Measurements from ENCODE around the gene RMND1. TPM values are rescaled to one million over a fixed set of nuclear protein-coding genes. Genes with fewer than 3 reads are reported as not detected.

Gene RMND1
- polyA plus RNA-seq, 3 donors = 5.7 to 6.7 (median 6.6) TPM

DNA sequence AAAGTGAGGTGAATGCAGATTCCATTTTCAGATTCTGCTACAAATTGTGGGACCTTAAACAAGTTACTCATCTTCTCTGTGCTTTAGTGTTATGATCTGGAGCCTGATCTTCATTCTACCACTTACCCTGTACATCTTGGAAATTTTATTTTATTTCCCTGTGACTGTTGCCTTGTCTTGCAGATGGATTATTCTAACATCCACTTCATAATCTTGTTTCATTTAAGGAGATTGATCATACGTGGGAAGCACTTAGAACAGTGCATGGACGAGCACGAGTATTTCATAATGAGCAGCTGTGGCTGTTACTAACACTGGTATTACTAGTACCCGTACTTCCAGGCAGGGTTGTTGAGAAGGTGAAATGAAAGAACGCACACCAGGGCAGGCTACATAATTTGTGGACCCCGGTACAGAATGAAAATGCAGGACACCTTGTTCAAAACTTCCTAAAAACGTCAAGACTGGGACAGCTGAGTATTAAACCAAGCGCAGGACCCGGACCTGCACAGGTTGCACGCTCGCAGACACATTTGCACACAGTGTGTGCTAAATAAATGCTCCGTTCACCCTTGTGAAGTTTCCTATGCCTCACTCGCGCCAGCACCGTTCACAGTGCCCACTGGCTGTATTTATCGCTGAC, 41.4 kb upstream of the RMND1 start:
- no peaks in the 10 kb centered on the region for H3K9me3 ChIP-seq (replicated peaks in 1 of 2; ENCODE audit: control insufficient read depth in 1 of 2, insufficient read depth in 1 of 2, low read length in 2 of 2)
- peaks cover 42% of the 10 kb centered on the region for H3K4me1 Mint-ChIP-seq
- 32% methylated on average over 15 of the region's 16 CpGs for WGBS (ENCODE audit: insufficient coverage)
- no peaks in the 10 kb centered on the region for H3K9me3 Mint-ChIP-seq
- DNase-seq = peak in 1 of 3 donors; percentile 34
- peak overlapping the region; percentile 91 for H3K4me2 ChIP-seq (replicated peaks; ENCODE audit: extremely low read depth, low read length, poor library complexity, severe bottlenecking)
- peak overlapping the region; percentile 85 to 92 (median 89) for H3K27ac Mint-ChIP-seq
- H3K4me1 ChIP-seq (ENCODE audit: control insufficient read depth in 1 of 2, insufficient read depth in 2 of 2, low read length in 2 of 2) = peaks cover 40 to 48% of the 10 kb centered on the region in 2 donors
- no peaks in the 10 kb centered on the region for H3K36me3 ChIP-seq (replicated peaks in 1 of 2; ENCODE audit: control insufficient read depth in 1 of 2, insufficient read depth in 2 of 2, low read length in 2 of 2)
- TF ChIP-seq, protein P1, sequence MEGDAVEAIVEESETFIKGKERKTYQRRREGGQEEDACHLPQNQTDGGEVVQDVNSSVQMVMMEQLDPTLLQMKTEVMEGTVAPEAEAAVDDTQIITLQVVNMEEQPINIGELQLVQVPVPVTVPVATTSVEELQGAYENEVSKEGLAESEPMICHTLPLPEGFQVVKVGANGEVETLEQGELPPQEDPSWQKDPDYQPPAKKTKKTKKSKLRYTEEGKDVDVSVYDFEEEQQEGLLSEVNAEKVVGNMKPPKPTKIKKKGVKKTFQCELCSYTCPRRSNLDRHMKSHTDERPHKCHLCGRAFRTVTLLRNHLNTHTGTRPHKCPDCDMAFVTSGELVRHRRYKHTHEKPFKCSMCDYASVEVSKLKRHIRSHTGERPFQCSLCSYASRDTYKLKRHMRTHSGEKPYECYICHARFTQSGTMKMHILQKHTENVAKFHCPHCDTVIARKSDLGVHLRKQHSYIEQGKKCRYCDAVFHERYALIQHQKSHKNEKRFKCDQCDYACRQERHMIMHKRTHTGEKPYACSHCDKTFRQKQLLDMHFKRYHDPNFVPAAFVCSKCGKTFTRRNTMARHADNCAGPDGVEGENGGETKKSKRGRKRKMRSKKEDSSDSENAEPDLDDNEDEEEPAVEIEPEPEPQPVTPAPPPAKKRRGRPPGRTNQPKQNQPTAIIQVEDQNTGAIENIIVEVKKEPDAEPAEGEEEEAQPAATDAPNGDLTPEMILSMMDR (IDR thresholded peaks at IDR 0.05) = no peak
- H3K4me3 Mint-ChIP-seq = peak overlapping the region; percentile 88 to 92
- peak overlapping the region; percentile 94 for H2AFZ ChIP-seq (ENCODE audit: insufficient read depth, low read depth, low read length, poor library complexity, severe bottlenecking)
- H3K79me2 ChIP-seq (ENCODE audit: insufficient read depth, low read length) = peaks cover 11% of the 10 kb centered on the region
- peak overlapping the region; percentile 90 for H3K9ac ChIP-seq (ENCODE audit: insufficient read depth, low read length, poor library complexity, severe bottlenecking)
- H3K4me3 ChIP-seq (replicated peaks in 1 of 3; ENCODE audit: low read depth in 2 of 3, low read length in 3 of 3) = peak overlapping the region; percentile 87 to 91 (median 88)
- no peaks in the 10 kb centered on the region for H4K20me1 ChIP-seq (ENCODE audit: insufficient read depth, low read length)
- peaks cover 0 to 6% (median 5%) of the 10 kb centered on the region in 3 donors for H3K27me3 Mint-ChIP-seq (ENCODE audit: low read depth in 3 of 3)
- no peaks in the 10 kb centered on the region for H3K27me3 ChIP-seq (ENCODE audit: control insufficient read depth in 2 of 2, insufficient read depth in 2 of 2, low read length in 2 of 2)
- H3K36me3 Mint-ChIP-seq = no peaks in the 10 kb centered on the region
- peak overlapping the region; percentile 91 to 95 for H3K27ac ChIP-seq (ENCODE audit: low read depth in 1 of 2, low read length in 2 of 2)
- intact Hi-C loops (cut with micrococcal nuclease) = loop anchor here in 1 of 2 donors (5.0 kb wide), 1 partner anchor 41 kb away; the partner anchor contains the start of gene RMND1

DNA sequence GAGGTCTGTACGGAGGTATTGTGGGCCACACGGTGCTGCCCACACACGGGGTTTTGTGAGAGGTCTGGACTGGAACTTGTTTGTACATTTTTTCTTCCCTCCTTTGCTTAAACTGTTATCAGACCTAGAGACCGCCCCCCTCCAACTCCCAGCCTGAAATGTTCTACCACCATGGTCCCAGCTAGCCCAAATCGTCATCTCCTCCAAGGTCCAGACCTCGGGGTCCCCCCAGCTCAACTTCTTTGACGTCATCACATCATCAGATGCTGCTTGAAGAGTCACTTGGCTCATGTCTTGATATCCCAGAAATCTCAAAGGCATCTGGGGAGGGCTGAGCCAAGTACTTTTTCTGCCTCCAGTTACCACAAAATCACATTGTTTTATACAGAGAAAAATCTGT, 39.1 kb upstream of the RMND1 start:
- Histone ChIP-seq H3K4me3 (replicated peaks in 1 of 3; ENCODE audit: low read depth in 2 of 3, low read length in 3 of 3) (no peak overlapping the region), H4K20me1 (ENCODE audit: insufficient read depth, low read length) (no peaks in the 10 kb centered on the region), H3K36me3 (replicated peaks in 1 of 2; ENCODE audit: control insufficient read depth in 1 of 2, insufficient read depth in 2 of 2, low read length in 2 of 2) (no peaks in the 10 kb centered on the region), H3K4me2 (replicated peaks; ENCODE audit: extremely low read depth, low read length, poor library complexity, severe bottlenecking) (no peak overlapping the region), H3K9me3 (replicated peaks in 1 of 2; ENCODE audit: control insufficient read depth in 1 of 2, insufficient read depth in 1 of 2, low read length in 2 of 2) (no peaks in the 10 kb centered on the region), H2AFZ (ENCODE audit: insufficient read depth, low read depth, low read length, poor library complexity, severe bottlenecking) (no peak overlapping the region), H3K4me1 (ENCODE audit: control insufficient read depth in 1 of 2, insufficient read depth in 2 of 2, low read length in 2 of 2) (peaks cover 21 to 25% of the 10 kb centered on the region in 2 donors), H3K79me2 (ENCODE audit: insufficient read depth, low read length) (peaks cover 8% of the 10 kb centered on the region), H3K27me3 (ENCODE audit: control insufficient read depth in 2 of 2, insufficient read depth in 2 of 2, low read length in 2 of 2) (no peaks in the 10 kb centered on the region), H3K27ac (ENCODE audit: low read depth in 1 of 2, low read length in 2 of 2) (no peak overlapping the region), H3K9ac (ENCODE audit: insufficient read depth, low read length, poor library complexity, severe bottlenecking) (no peak overlapping the region)
- DNase-seq = no peak
- Mint-ChIP-seq H3K27me3 (ENCODE audit: low read depth in 3 of 3) (peaks cover 0 to 6% (median 5%) of the 10 kb centered on the region in 3 donors), H3K4me3 (no peak overlapping the region), H3K9me3 (no peaks in the 10 kb centered on the region), H3K36me3 (no peaks in the 10 kb centered on the region), H3K4me1 (peaks cover 23% of the 10 kb centered on the region), H3K27ac (peak overlapping the region in 1 of 7 donors; percentile 1)
- WGBS (ENCODE audit: insufficient coverage) = 83% methylated on average over 3 of the region's 7 CpGs
- TF ChIP-seq, protein P1 (IDR thresholded peaks at IDR 0.05) = no peak
- intact Hi-C loops (cut with micrococcal nuclease) = loop anchor here in 1 of 2 donors (5.0 kb wide), 1 partner anchor 39 kb away; the partner anchor contains the start of gene RMND1
